Esophagus squamous epithelium (tissue), 5 donors: ENCODE data around the gene ASTN1. TPM values are rescaled to one million over a fixed set of nuclear protein-coding genes. Genes with fewer than 3 reads are reported as not detected.

ENCODE experiments used
- DNase-seq: peaks from one replicate; lab custom pipeline; 2025; lab: John Stamatoyannopoulos, UW
- H3K27ac ChIP-seq, 4 donors: fragments of 200-600 bp; sonication (generic); one replicate each; pipeline ENCODE4 v1.5.1; 2016 to 2019; ENCODE audit warnings: mild to moderate bottlenecking in 1 of 4
- H3K27me3 ChIP-seq, 4 donors: fragments of 200-600 bp; sonication (generic); 1 replicate in 3 of 4; 2 replicates in 1 of 4; pipeline versions ENCODE4 v1.5.1 to v1.6.0; 2017 to 2021; ENCODE audit warnings: antibody characterized with exemption in 1 of 4
- H3K36me3 ChIP-seq, 3 donors: fragments of 200-600 bp; sonication (generic); one replicate each; pipeline ENCODE4 v1.5.1; 2016 to 2019
- H3K4me1 ChIP-seq, 3 donors: fragments of 200-600 bp; sonication (generic); one replicate each; pipeline ENCODE4 v1.5.1; 2017 to 2019
- H3K4me3 ChIP-seq, 4 donors: fragments of 200-600 bp; sonication (generic); 1 replicate in 3 of 4; 2 replicates in 1 of 4; pipeline ENCODE4 v1.5.1; 2016 to 2019; ENCODE audit warnings: mild to moderate bottlenecking in 2 of 4, moderate library complexity in 1 of 4
- H3K9me3 ChIP-seq, 3 donors: fragments of 200-600 bp; sonication (generic); one replicate each; pipeline ENCODE4 v1.5.1; 2016 to 2019
- POLR2A ChIP-seq, 4 donors: fragments of 450-650 bp; IDR thresholded peaks; one replicate each; pipeline ENCODE4 v1.6.1; 2017; ENCODE audit warnings: antibody characterized with exemption in 4 of 4, mild to moderate bottlenecking in 4 of 4, moderate library complexity in 3 of 4
- WGBS, 2 donors: methylation state at CpG; one replicate each; pipeline ENCODE4 v1.1.5; 2018; 5-methylcytosine and 5-hydroxymethylcytosine counted together
- intact Hi-C: fragments of 100-400 bp; cut with DNase I; formaldehyde crosslinking; loops from one replicate; pipeline ENCODE4 v1.15.0; 2022
- total RNA-seq, 4 donors: library from RNA; depleted of rRNA; stranded (reverse); fragments of >200 nt; gene quantifications; one replicate each; pipeline ENCODE4 v1.1.0, GENCODE V29; 2016
- TF ChIP-seq, protein P1 (sequence below), 6 experiments: fragments of 450-650 bp in 4 of 6; fragments of 200-600 bp in 2 of 6; sonication (generic) in 2 of 6; IDR thresholded peaks; one replicate each; pipeline ENCODE4 v1.5.1; 2016 to 2019; ENCODE audit warnings: antibody characterized with exemption in 6 of 6, mild to moderate bottlenecking in 4 of 6, moderate library complexity in 4 of 6
- donor health status: DM: yes; HTN: yes; CAD: no.

Gene ASTN1
- total RNA-seq, 4 donors from 2014 or later = under 0.01 TPM; not detected in 3

DNA sequence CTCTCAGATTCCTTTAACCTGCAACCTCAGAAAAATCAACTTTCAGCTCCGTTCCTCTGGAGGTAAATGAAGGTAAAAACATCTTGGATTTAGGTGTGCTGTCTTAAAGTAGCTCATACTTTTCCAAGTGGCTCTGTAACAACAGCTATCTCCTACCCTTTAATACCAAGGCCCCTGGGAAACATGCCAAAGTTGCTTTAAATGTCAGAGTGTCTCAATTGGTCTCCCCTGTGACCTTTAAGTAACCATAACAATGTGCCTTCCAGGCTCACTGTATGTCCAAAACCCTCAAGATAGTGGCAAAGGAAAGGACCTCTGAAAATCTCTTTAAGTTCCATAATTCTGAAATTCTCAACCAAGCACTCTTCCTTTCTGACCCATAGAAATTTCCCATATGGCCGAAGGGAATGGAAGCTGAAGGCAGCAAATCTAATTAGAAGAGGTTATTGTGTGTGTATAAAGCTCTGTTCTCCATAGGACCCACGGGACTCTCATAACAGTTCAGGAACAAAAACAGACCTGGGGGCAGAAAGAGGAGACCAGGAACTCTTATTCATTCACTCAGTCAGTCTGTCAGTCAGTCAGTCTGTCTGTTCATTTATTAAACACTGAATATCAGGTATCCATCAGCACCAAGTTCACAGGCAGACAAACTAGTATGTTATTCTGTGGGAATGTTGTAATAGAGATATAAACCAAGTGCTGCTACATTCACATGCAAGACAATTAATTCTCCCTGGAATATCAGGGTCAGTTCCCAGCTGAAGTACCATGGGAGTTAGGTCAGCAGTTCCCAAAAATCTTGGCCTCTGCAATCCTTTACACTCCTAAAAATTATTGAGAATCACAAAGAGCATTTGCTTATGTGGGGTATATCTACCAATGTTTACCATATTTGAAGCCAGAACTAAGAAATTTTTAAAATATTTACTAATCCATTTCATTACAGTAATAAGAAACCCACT lies 19.1 kb downstream of the ASTN1 start:
- intact Hi-C loops = no loop called here
- no peak for DNase-seq
- 45 to 60% methylated on average over 3 of the region's 3 CpGs for WGBS, 2 donors

DNA sequence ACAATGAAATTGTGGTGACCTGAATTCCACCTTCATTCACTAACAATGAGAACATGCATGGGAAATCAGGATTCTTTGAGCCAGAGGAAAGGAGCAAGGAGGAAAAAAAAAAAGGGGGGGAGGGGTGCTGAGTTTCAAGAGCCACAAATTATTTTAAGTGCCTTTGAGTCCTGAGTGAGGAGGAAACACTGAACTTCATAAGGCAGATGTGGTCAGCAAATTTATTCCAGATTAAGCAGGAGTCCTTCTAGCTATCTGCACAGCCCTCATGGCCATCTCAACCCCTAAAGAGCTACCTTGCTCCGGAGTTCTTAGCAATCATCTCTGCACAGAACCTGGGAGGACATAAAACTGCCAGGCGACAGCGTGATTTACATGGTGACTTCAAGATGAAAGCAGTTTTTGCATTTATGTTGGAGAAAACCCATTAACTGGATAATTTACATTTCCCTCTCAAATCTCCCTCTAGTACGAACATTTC lies 21.7 kb downstream of the ASTN1 start:
- intact Hi-C loops = no loop called here
- WGBS, 2 donors = 80 to 86% methylated on average over 4 of the region's 4 CpGs
- Histone ChIP-seq H3K27ac (no peak overlapping the region), H3K4me1 (no peaks in the 10 kb centered on the region), H3K9me3 (no peaks in the 10 kb centered on the region), H3K27me3 (no peaks in the 10 kb centered on the region), H3K36me3 (no peaks in the 10 kb centered on the region), H3K4me3 (no peak overlapping the region)
- TF ChIP-seq, protein P1, sequence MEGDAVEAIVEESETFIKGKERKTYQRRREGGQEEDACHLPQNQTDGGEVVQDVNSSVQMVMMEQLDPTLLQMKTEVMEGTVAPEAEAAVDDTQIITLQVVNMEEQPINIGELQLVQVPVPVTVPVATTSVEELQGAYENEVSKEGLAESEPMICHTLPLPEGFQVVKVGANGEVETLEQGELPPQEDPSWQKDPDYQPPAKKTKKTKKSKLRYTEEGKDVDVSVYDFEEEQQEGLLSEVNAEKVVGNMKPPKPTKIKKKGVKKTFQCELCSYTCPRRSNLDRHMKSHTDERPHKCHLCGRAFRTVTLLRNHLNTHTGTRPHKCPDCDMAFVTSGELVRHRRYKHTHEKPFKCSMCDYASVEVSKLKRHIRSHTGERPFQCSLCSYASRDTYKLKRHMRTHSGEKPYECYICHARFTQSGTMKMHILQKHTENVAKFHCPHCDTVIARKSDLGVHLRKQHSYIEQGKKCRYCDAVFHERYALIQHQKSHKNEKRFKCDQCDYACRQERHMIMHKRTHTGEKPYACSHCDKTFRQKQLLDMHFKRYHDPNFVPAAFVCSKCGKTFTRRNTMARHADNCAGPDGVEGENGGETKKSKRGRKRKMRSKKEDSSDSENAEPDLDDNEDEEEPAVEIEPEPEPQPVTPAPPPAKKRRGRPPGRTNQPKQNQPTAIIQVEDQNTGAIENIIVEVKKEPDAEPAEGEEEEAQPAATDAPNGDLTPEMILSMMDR (IDR thresholded peaks at IDR 0.05) = no peak
- no peak for TF ChIP-seq POLR2A (IDR thresholded peaks at IDR 0.05)
- no peak for DNase-seq

More for the DNA sequence above, 19.1 kb downstream of the ASTN1 start:
- Histone ChIP-seq H3K27me3 (no peaks in the 10 kb centered on the region), H3K4me1 (no peaks in the 10 kb centered on the region), H3K36me3 (no peaks in the 10 kb centered on the region), H3K27ac (no peak overlapping the region), H3K4me3 (no peak overlapping the region), H3K9me3 (no peaks in the 10 kb centered on the region)
- no peak for TF ChIP-seq POLR2A (IDR thresholded peaks at IDR 0.05)
- TF ChIP-seq, protein P1 (IDR thresholded peaks at IDR 0.05) = no peak

DNA sequence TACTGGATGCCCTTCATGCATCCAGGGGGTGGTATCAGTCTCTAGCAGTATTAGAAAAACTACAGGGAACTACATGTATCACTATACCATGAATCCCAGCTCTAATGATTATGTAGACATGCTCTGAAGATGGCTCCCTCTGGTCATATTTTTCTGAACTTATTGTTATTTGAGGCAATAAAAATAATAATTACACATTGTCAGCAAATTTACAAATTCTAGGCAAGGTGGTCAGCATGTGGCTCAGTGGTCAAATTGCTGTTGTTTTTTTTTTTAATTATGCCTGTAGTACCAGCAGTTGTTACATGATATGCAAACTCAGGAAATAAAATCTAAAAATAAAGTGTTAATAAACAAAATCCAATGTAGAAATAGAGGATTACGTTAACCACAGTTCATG lies 22.5 kb downstream of the ASTN1 start:
- Histone ChIP-seq H3K27me3 (no peaks in the 10 kb centered on the region), H3K4me1 (no peaks in the 10 kb centered on the region), H3K36me3 (no peaks in the 10 kb centered on the region), H3K9me3 (no peaks in the 10 kb centered on the region), H3K27ac (no peak overlapping the region), H3K4me3 (no peak overlapping the region)
- intact Hi-C loops = no loop called here
- 71 to 74% methylated on average over 1 of the region's 1 CpG for WGBS, 2 donors
- DNase-seq = no peak
- TF ChIP-seq, protein P1 (IDR thresholded peaks at IDR 0.05) = no peak
- TF ChIP-seq POLR2A (IDR thresholded peaks at IDR 0.05) = no peak

DNA sequence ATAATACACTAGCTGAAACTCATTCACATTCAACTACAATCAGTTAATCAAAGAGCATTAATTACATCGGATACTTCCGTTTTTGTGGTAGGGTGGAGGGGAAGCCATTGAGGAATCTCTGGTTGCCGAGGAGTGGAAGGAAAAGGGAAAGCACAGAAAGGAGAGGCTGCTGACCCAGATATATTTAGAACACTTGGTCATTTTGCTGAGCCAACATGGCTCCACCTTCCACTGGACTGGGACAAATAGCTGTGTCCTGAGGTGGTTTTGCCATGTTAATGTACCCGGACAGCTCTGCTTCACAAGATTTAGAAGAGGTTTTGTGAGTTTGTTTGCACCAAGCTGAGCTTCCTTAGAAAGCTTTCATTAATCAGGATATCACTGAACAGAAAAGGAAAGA lies 26.2 kb downstream of the ASTN1 start:
- no peak for TF ChIP-seq POLR2A (IDR thresholded peaks at IDR 0.05)
- TF ChIP-seq, protein P1 (IDR thresholded peaks at IDR 0.05) = no peak
- H3K4me3 ChIP-seq = no peak overlapping the region
- H3K27ac ChIP-seq = no peak overlapping the region
- H3K4me1 ChIP-seq = no peaks in the 10 kb centered on the region
- DNase-seq = no peak
- no peaks in the 10 kb centered on the region for H3K9me3 ChIP-seq
- H3K27me3 ChIP-seq = no peaks in the 10 kb centered on the region
- H3K36me3 ChIP-seq = no peaks in the 10 kb centered on the region
- WGBS, 2 donors = 80 to 81% methylated on average over 4 of the region's 4 CpGs
- intact Hi-C loops = no loop called here

DNA sequence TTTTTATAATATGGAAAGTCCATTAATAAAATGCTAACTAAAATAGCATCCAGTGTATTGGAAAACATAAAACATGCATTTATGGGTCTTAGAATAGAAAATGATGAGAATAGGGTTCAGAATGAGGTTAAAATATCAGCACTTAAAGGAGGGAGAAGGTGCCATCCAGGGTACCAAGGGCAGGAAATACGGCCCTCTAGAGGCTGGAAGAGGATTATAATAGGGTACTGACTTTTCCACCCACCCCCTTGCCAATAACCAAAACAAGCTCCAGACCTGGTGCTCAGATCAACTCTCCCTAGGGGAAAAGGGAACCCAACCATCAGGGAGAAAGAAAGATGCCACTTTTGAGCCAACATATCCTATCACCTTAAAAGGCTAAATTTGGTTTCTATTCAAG lies 26.7 kb downstream of the ASTN1 start:
- 27 to 38% methylated on average over 1 of the region's 1 CpG for WGBS, 2 donors
- H3K9me3 ChIP-seq = no peaks in the 10 kb centered on the region
- intact Hi-C loops = no loop called here
- H3K27ac ChIP-seq = no peak overlapping the region
- H3K27me3 ChIP-seq = no peaks in the 10 kb centered on the region
- TF ChIP-seq POLR2A (IDR thresholded peaks at IDR 0.05) = no peak
- TF ChIP-seq, protein P1 (IDR thresholded peaks at IDR 0.05) = no peak
- H3K36me3 ChIP-seq = no peaks in the 10 kb centered on the region
- no peak for DNase-seq
- no peaks in the 10 kb centered on the region for H3K4me1 ChIP-seq
- H3K4me3 ChIP-seq = no peak overlapping the region
